ENCODE data around the gene SPINT3. TPM values are rescaled to one million over a fixed set of nuclear protein-coding genes. Genes with fewer than 3 reads are reported as not detected.
A peak's percentile ranks its signal among the peaks of the same experiment; 100 is the strongest.

Gene SPINT3
- total RNA-seq, 1 experiment from 2014 or later: not detected

DNA sequence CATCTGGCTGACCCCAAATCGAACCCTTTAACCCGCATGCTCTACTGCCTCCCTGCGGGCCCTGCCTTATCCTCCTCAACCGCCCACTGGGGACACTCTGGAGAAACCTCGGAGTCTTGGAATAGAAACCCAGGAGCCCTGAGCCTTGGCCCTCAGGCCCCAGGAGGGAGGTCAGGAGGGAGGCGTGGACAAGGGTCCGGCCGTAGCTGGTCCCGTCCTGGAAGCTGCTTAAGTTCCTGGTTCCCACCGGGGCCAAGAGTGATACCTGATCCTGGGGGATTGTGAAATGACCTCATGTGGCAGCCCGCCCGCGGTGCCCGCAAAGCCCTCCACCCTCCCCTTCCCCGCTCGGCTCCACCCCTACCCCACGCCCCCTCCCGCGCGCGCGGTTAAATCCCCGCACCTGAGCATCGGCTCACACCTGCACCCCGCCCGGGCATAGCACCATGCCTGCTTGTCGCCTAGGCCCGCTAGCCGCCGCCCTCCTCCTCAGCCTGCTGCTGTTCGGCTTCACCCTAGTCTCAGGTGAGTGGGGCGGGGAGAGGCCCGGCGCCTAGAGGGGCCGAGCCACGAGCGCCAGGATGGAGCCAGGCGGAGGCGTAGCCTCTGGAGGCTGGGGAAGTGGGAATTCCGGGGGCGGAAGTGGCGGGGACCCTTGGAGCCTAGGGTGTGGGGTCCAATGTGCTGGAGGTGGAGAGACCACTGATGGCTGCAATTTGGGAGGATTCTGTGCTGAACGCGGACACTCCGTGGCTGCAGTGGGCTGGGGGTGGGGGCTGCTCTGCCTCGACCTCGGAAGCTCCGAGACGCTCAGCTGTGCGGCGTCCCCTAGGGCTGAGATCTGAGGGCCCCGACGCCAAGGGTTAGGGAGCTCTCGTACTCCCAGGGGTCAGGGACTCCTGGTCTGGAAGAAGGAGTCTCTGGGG is 45.8 kb downstream of the SPINT3 start, which contains the start of gene WFDC2:
TSS of gene WFDC2 (plus strand) at position 418 of the 926 bp plus-strand sequence. CDS start at position 447, 29 bp downstream.
- ATAC-seq: peak; percentile 64
- in situ Hi-C loops (cut with HindIII; ENCODE audit: low pct_unique_long_range_greater_than_20kb, low sequenced_read_pairs): no loop called here
- BruUV-seq (replicated peaks): no TSS peak
- DNase-seq (ENCODE audit: low read depth, low spot score): no peak
- CTCF ChIA-PET: interaction anchor here (0.5 to 1.4 kb wide), 3 partner anchors 9 to 147 kb away, joined by 3 to 4 read pairs (median 3); no protein-coding TSS in a partner anchor
- intact Hi-C loops (cut with micrococcal nuclease; ENCODE audit: unreplicated experiment): no loop called here
- H3K9me3 ChIP-seq (ENCODE audit: control insufficient read depth, insufficient read depth, low read depth, low read length): no peaks in the 10 kb centered on the region
- TF ChIP-seq, protein P1, sequence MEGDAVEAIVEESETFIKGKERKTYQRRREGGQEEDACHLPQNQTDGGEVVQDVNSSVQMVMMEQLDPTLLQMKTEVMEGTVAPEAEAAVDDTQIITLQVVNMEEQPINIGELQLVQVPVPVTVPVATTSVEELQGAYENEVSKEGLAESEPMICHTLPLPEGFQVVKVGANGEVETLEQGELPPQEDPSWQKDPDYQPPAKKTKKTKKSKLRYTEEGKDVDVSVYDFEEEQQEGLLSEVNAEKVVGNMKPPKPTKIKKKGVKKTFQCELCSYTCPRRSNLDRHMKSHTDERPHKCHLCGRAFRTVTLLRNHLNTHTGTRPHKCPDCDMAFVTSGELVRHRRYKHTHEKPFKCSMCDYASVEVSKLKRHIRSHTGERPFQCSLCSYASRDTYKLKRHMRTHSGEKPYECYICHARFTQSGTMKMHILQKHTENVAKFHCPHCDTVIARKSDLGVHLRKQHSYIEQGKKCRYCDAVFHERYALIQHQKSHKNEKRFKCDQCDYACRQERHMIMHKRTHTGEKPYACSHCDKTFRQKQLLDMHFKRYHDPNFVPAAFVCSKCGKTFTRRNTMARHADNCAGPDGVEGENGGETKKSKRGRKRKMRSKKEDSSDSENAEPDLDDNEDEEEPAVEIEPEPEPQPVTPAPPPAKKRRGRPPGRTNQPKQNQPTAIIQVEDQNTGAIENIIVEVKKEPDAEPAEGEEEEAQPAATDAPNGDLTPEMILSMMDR (IDR thresholded peaks at IDR 0.05): peak; percentile 38; the same call in 1 of the 2 replicates
- TF ChIP-seq TCF7L2 (IDR thresholded peaks at IDR 0.05; ENCODE audit: low read depth, low read length) (peak; percentile 36; the same call in 1 of the 2 replicates), POLR2AphosphoS5 (IDR thresholded peaks at IDR 0.05; ENCODE audit: low read depth, low read length) (no peak)
- peak within 1 kb of the TSS; percentile 42 to 64 for H3K4me3 ChIP-seq (ENCODE audit: low read depth in 2 of 2, low read length in 2 of 2)
- peaks cover 14% of the 10 kb centered on the region; the same call in 1 of the 2 replicates for H3K27me3 ChIP-seq (ENCODE audit: control insufficient read depth, insufficient read depth, low read length)
- H3K4me1 ChIP-seq (ENCODE audit: control insufficient read depth, insufficient read depth, low read length): peaks cover 6% of the 10 kb centered on the region
- H3K36me3 ChIP-seq (ENCODE audit: control insufficient read depth, insufficient read depth, low read length): no peaks in the 10 kb centered on the region
- POLR2A ChIA-PET: no interaction called here
- H3K27ac ChIP-seq (ENCODE audit: low read length): no peak within 1 kb of the TSS

DNA sequence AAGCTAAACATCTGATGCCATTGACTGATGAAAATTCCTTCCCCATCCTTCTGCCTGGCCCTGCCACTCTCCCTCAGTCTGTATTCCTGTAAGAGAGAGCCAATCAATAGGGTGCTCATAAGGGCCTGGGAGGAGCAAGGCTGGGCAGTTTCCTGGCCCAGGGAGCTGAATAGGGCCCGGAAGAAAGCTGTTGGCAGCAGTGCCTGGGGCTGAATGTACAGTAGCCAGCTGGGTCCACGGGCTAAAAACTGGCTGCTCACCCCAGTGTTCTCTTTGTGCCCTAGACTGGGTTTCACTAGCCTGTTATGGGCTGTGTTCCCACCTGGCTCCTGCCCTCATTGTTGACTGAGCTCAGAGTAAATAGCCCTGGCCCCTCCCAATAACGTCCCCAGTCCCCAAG is 47.6 kb downstream of the SPINT3 start:
- in situ Hi-C loops (cut with HindIII; ENCODE audit: low pct_unique_long_range_greater_than_20kb, low sequenced_read_pairs) (no loop called here), intact Hi-C loops (cut with micrococcal nuclease; ENCODE audit: unreplicated experiment) (no loop called here)
- Histone ChIP-seq H3K9me3 (ENCODE audit: control insufficient read depth, insufficient read depth, low read depth, low read length) (no peaks in the 10 kb centered on the region), H3K27me3 (ENCODE audit: control insufficient read depth, insufficient read depth, low read length) (peaks cover 20% of the 10 kb centered on the region; the same call in 1 of the 2 replicates), H3K36me3 (ENCODE audit: control insufficient read depth, insufficient read depth, low read length) (no peaks in the 10 kb centered on the region), H3K27ac (ENCODE audit: low read length) (no peak overlapping the region), H3K4me1 (ENCODE audit: control insufficient read depth, insufficient read depth, low read length) (peaks cover 6% of the 10 kb centered on the region), H3K4me3 (ENCODE audit: low read depth in 2 of 2, low read length in 2 of 2) (no peak overlapping the region)
- ChIA-PET POLR2A (interaction anchor here (0.5 kb wide), 1 partner anchor 29 kb away, joined by 5 read pairs; no protein-coding TSS in a partner anchor), CTCF (interaction anchor here (1.0 kb wide), 1 partner anchor 31 kb away, joined by 3 read pairs; no protein-coding TSS in a partner anchor)
- no peak for DNase-seq (ENCODE audit: low read depth, low spot score)
- TF ChIP-seq, protein P1 (IDR thresholded peaks at IDR 0.05): no peak
- TF ChIP-seq, protein P2, sequence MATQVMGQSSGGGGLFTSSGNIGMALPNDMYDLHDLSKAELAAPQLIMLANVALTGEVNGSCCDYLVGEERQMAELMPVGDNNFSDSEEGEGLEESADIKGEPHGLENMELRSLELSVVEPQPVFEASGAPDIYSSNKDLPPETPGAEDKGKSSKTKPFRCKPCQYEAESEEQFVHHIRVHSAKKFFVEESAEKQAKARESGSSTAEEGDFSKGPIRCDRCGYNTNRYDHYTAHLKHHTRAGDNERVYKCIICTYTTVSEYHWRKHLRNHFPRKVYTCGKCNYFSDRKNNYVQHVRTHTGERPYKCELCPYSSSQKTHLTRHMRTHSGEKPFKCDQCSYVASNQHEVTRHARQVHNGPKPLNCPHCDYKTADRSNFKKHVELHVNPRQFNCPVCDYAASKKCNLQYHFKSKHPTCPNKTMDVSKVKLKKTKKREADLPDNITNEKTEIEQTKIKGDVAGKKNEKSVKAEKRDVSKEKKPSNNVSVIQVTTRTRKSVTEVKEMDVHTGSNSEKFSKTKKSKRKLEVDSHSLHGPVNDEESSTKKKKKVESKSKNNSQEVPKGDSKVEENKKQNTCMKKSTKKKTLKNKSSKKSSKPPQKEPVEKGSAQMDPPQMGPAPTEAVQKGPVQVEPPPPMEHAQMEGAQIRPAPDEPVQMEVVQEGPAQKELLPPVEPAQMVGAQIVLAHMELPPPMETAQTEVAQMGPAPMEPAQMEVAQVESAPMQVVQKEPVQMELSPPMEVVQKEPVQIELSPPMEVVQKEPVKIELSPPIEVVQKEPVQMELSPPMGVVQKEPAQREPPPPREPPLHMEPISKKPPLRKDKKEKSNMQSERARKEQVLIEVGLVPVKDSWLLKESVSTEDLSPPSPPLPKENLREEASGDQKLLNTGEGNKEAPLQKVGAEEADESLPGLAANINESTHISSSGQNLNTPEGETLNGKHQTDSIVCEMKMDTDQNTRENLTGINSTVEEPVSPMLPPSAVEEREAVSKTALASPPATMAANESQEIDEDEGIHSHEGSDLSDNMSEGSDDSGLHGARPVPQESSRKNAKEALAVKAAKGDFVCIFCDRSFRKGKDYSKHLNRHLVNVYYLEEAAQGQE (IDR thresholded peaks at IDR 0.05; ENCODE audit: insufficient read depth in 1 of 2, low read depth in 2 of 2, low read length in 1 of 2): no peak
- TF ChIP-seq TCF7L2 (IDR thresholded peaks at IDR 0.05; ENCODE audit: low read depth, low read length) (no peak), SIN3A (IDR thresholded peaks at IDR 0.05; ENCODE audit: borderline replicate concordance, insufficient read depth, low read depth, low read length) (no peak), POLR2AphosphoS5 (IDR thresholded peaks at IDR 0.05; ENCODE audit: low read depth, low read length) (no peak)
- no peak for ATAC-seq
- BruUV-seq (replicated peaks): no TSS peak
